ENCODE data around the gene WIPF3. TPM values are rescaled to one million over a fixed set of nuclear protein-coding genes. Genes with fewer than 3 reads are reported as not detected.

WIPF3 gene
- total and polyA plus RNA-seq, 4 donors, result 0.10 to 0.23 (median 0.14) TPM; not detected in 1

- Histone ChIP-seq H3K27me3 (ENCODE audit: control insufficient read depth in 4 of 4, insufficient read depth in 4 of 4, low read length in 3 of 4) (no peaks in the 10 kb centered on the region), H3K9ac (ENCODE audit: low read depth in 1 of 2, low read length in 2 of 2) (no peak overlapping the region), H3K4me3 (ENCODE audit: low read depth in 1 of 3, low read length in 3 of 3) (no peak overlapping the region), H3K9me3 (ENCODE audit: control insufficient read depth in 4 of 4, low read length in 3 of 4) (no peaks in the 10 kb centered on the region), H3K27ac (ENCODE audit: low read depth in 1 of 2, low read length in 2 of 2) (no peak overlapping the region), H3K36me3 (ENCODE audit: control insufficient read depth in 4 of 4, insufficient read depth in 3 of 4, low read depth in 1 of 4, low read length in 3 of 4) (no peaks in the 10 kb centered on the region), H3K4me1 (ENCODE audit: control insufficient read depth in 4 of 4, insufficient read depth in 4 of 4, low read length in 3 of 4) (no peaks in the 10 kb centered on the region)
- WGBS, result 76% methylated on average over 4 of the region's 4 CpGs
- TF ChIP-seq TAF1 (conservative IDR thresholded peaks at IDR 0.05), result no peak
- no peak for TF ChIP-seq YY1 (IDR thresholded peaks at IDR 0.05)
- no peak for TF ChIP-seq RXRA (IDR thresholded peaks at IDR 0.05)
- TF ChIP-seq MAX (IDR thresholded peaks at IDR 0.05), result no peak
- no peak for TF ChIP-seq HNF4G (IDR thresholded peaks at IDR 0.05)
- TF ChIP-seq ATF3 (IDR thresholded peaks at IDR 0.05), result no peak
- TF ChIP-seq HNF4A (conservative IDR thresholded peaks at IDR 0.05), result no peak
- no peak for TF ChIP-seq ZBTB33 (IDR thresholded peaks at IDR 0.05)
- TF ChIP-seq RAD21 (IDR thresholded peaks at IDR 0.05), result no peak
- TF ChIP-seq NR2F2 (IDR thresholded peaks at IDR 0.05), result no peak
- no peak for TF ChIP-seq FOXA1 (IDR thresholded peaks at IDR 0.05)
- TF ChIP-seq EGR1 (IDR thresholded peaks at IDR 0.05; ENCODE audit: low read depth in 2 of 2), result no peak
- no peak for TF ChIP-seq SP1 (IDR thresholded peaks at IDR 0.05)
- no peak for TF ChIP-seq GABPA (IDR thresholded peaks at IDR 0.05 in 1 of 2, conservative IDR thresholded peaks at IDR 0.05 in 1 of 2)
- no peak for TF ChIP-seq JUND (IDR thresholded peaks at IDR 0.05)
- DNase-seq (ENCODE audit: low spot score), result no peak
These were observed 112.5 kb downstream of the WIPF3 start for GRCh38 chr7:29918850-29919249.

GRCh38 chr7:29919790-29920189 lies 113.5 kb downstream of the WIPF3 start:
- 81% methylated on average over 5 of the region's 5 CpGs for WGBS
- H3K4me3 ChIP-seq (ENCODE audit: low read depth in 1 of 3, low read length in 3 of 3), result no peak overlapping the region
- H3K27me3 ChIP-seq (ENCODE audit: control insufficient read depth in 4 of 4, insufficient read depth in 4 of 4, low read length in 3 of 4), result no peaks in the 10 kb centered on the region
- H3K9me3 ChIP-seq (ENCODE audit: control insufficient read depth in 4 of 4, low read length in 3 of 4), result no peaks in the 10 kb centered on the region
- H3K9ac ChIP-seq (ENCODE audit: low read depth in 1 of 2, low read length in 2 of 2), result no peak overlapping the region
- no peak overlapping the region for H3K27ac ChIP-seq (ENCODE audit: low read depth in 1 of 2, low read length in 2 of 2)
- DNase-seq (ENCODE audit: low spot score), result no peak
- no peaks in the 10 kb centered on the region for H3K36me3 ChIP-seq (ENCODE audit: control insufficient read depth in 4 of 4, insufficient read depth in 3 of 4, low read depth in 1 of 4, low read length in 3 of 4)
- TF ChIP-seq FOXA1 (IDR thresholded peaks at IDR 0.05) (no peak), JUND (IDR thresholded peaks at IDR 0.05) (no peak), ZBTB33 (IDR thresholded peaks at IDR 0.05) (no peak), ATF3 (IDR thresholded peaks at IDR 0.05) (no peak), GABPA (IDR thresholded peaks at IDR 0.05 in 1 of 2, conservative IDR thresholded peaks at IDR 0.05 in 1 of 2) (no peak), HNF4G (IDR thresholded peaks at IDR 0.05) (no peak), FOXA2 (IDR thresholded peaks at IDR 0.05) (no peak), YY1 (IDR thresholded peaks at IDR 0.05) (no peak), RAD21 (IDR thresholded peaks at IDR 0.05) (no peak), SP1 (IDR thresholded peaks at IDR 0.05) (no peak), HNF4A (conservative IDR thresholded peaks at IDR 0.05) (no peak), RXRA (IDR thresholded peaks at IDR 0.05) (no peak), NR2F2 (IDR thresholded peaks at IDR 0.05) (no peak), MAX (IDR thresholded peaks at IDR 0.05) (no peak), CTCF (IDR thresholded peaks at IDR 0.05; ENCODE audit: low read depth, low read length, missing input control) (no peak), EGR1 (IDR thresholded peaks at IDR 0.05; ENCODE audit: low read depth in 2 of 2) (no peak), REST (IDR thresholded peaks at IDR 0.05) (no peak), TAF1 (conservative IDR thresholded peaks at IDR 0.05) (no peak)
- H3K4me1 ChIP-seq (ENCODE audit: control insufficient read depth in 4 of 4, insufficient read depth in 4 of 4, low read length in 3 of 4), result no peaks in the 10 kb centered on the region

All from liver (tissue), 9 donors.